Umbilical cord (tissue), 2 donors: Measurements from ENCODE around the gene RERE. TPM values are rescaled to one million over a fixed set of nuclear protein-coding genes. Genes with fewer than 3 reads are reported as not detected.
"Not testable (repeated sequence)": the region's sequence is repeated elsewhere in the genome, so short reads cannot be mapped to it uniquely, and the experiment has no call there.

Experiments used
- DNase-seq: peaks from one replicate; pipeline ENCODE4 v3.0.0-alpha.2; 2015; ENCODE audit warnings: low spot score
- total RNA-seq: library from RNA; depleted of rRNA; stranded (reverse); fragments of >200 nt; gene quantifications from one replicate; pipeline ENCODE4 v1.2.3, GENCODE V29; 2014; ENCODE audit warnings: low replicate concordance; ENCODE audit not compliant: insufficient read depth

The RERE gene
- total RNA-seq, 1 donor from 2014 or later, result 73.9 TPM

GRCh38 chr1:8517661-8518489 lies 299.6 kb downstream of the RERE start:
- peak; percentile 61 for DNase-seq

- DNase-seq, result peak; percentile 26
These were observed 300.5 kb downstream of the RERE start for GRCh38 chr1:8516793-8517556.

- DNase-seq, result no peak
These were observed 301.1 kb downstream of the RERE start for GRCh38 chr1:8516278-8516777.

GRCh38 chr1:8512504-8512903 lies 304.9 kb downstream of the RERE start:
- DNase-seq, result no peak

- peak; percentile 81 for DNase-seq
These were observed 307.2 kb downstream of the RERE start for GRCh38 chr1:8510041-8510823.

GRCh38 chr1:8509579-8509978 lies 307.9 kb downstream of the RERE start:
- no peak for DNase-seq

GRCh38 chr1:8506995-8507615 lies 310.3 kb downstream of the RERE start:
- no peak for DNase-seq

- no peak for DNase-seq
These were observed 311.0 kb downstream of the RERE start for GRCh38 chr1:8506456-8506855.

- no peak for DNase-seq
These were observed 313.6 kb downstream of the RERE start for GRCh38 chr1:8503842-8504241.

- DNase-seq, result not testable (repeated sequence)
These were observed 314.5 kb downstream of the RERE start for GRCh38 chr1:8502949-8503348.

- no peak for DNase-seq
These were observed 320.1 kb downstream of the RERE start for GRCh38 chr1:8497210-8497819.

GRCh38 chr1:8496473-8496872 lies 321.0 kb downstream of the RERE start:
- no peak for DNase-seq

- no peak for DNase-seq
These were observed 321.5 kb downstream of the RERE start for GRCh38 chr1:8495928-8496401.

- no peak for DNase-seq
These were observed 322.8 kb downstream of the RERE start for GRCh38 chr1:8494681-8495080.

- DNase-seq, result no peak
These were observed 323.4 kb downstream of the RERE start for GRCh38 chr1:8493916-8494540.

GRCh38 chr1:8487249-8487648 lies 330.2 kb downstream of the RERE start:
- DNase-seq, result no peak

- no peak for DNase-seq
These were observed 331.4 kb downstream of the RERE start for GRCh38 chr1:8486047-8486446.

GRCh38 chr1:8483586-8483985 lies 333.9 kb downstream of the RERE start:
- DNase-seq, result no peak

GRCh38 chr1:8482979-8483381 lies 334.5 kb downstream of the RERE start:
- DNase-seq, result peak; percentile 70

GRCh38 chr1:8481650-8482380 lies 335.6 kb downstream of the RERE start:
- peak; percentile 47 for DNase-seq
